ENCODE results near the gene NCKAP5L. TPM values are rescaled to one million over a fixed set of nuclear protein-coding genes. Genes with fewer than 3 reads are reported as not detected.

NCKAP5L gene
- total and polyA plus RNA-seq, 2 experiments from 2014 or later: 10.2 to 37.0 TPM

DNA sequence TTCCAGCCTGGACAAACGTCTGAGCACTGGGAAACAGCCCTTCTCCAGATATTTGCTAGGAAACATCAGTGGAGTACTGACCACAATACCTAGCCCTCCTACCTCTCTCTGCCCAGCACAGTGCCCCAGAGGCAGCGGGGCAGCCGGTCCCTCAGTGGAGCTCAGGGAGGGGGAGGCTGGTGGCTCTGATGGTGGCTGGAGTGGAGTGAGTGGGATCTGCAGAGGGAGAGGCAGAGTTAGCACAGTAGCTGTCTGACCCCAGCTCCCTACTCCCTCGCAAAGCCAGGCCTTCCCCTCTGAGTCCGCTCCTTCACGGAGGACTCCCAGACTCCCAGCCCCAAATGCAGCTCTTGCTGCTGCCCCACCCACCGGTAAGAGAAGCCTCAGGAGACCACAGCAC, 30.0 kb downstream of the NCKAP5L start (continued):
- TF ChIP-seq STAT1 (IDR thresholded peaks at IDR 0.05; ENCODE audit: unreplicated experiment) (no peak), POLR2AphosphoS5 (IDR thresholded peaks at IDR 0.05; ENCODE audit: low read depth) (no peak)

DNA sequence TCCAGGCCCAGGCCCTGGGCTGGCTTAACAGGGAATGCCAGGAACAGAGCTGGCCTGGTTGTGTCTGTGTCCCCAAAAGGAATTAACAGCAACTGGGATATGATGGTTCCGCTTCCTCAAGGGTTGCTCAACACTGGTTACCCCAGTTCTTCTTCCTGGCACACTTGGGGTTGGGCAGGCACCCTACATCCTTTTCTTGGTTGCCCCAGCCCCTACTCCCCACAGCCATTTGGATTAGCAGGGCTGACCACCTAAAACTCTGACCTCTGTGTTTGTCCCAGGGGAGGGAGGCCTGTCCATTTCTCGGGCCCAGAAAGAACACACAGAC, 30.8 kb downstream of the NCKAP5L start:
- H3K27me3 Mint-ChIP-seq (ENCODE audit: insufficient read depth, low read depth, poor library complexity): peaks cover 9% of the 10 kb centered on the region
- Histone ChIP-seq H2AFZ (no peak overlapping the region), H3K27ac (ENCODE audit: low read depth) (no peak overlapping the region), H3K36me3 (ENCODE audit: insufficient read depth) (no peaks in the 10 kb centered on the region), H4K20me1 (replicated peaks; ENCODE audit: insufficient read depth) (0 out of 2 replicates have a peak, but pooled peaks cover 3% of the 10 kb centered on the region), H3K4me3 (no peak overlapping the region), H3K4me1 (ENCODE audit: insufficient read depth) (no peaks in the 10 kb centered on the region), H3K4me2 (no peak overlapping the region), H3F3A (replicated peaks; ENCODE audit: low read depth) (no peaks in the 10 kb centered on the region), H3K27me3 (ENCODE audit: insufficient read depth) (no peaks in the 10 kb centered on the region), H3K9me2 (ENCODE audit: insufficient read depth) (no peaks in the 10 kb centered on the region), H3K79me2 (replicated peaks; ENCODE audit: insufficient read depth) (no peaks in the 10 kb centered on the region)
- H3K27ac Mint-ChIP-seq: no peak overlapping the region
- H3K4me3 Mint-ChIP-seq: no peak overlapping the region
- ATAC-seq (no peak), DNase-seq (ENCODE audit: low spot score) (no peak)
- no peaks in the 10 kb centered on the region for H3K9me3 Mint-ChIP-seq
- TF ChIP-seq CREB1 (CRISPR knock-in tag; IDR thresholded peaks at IDR 0.05; ENCODE audit: low read depth) (no peak), ZNF331 (CRISPR knock-in tag; IDR thresholded peaks at IDR 0.05; ENCODE audit: low read depth) (no peak), JUNB (IDR thresholded peaks at IDR 0.05; ENCODE audit: unreplicated experiment) (no peak), POLR2AphosphoS5 (IDR thresholded peaks at IDR 0.05; ENCODE audit: low read depth) (no peak)
- TF ChIP-seq, protein P1, sequence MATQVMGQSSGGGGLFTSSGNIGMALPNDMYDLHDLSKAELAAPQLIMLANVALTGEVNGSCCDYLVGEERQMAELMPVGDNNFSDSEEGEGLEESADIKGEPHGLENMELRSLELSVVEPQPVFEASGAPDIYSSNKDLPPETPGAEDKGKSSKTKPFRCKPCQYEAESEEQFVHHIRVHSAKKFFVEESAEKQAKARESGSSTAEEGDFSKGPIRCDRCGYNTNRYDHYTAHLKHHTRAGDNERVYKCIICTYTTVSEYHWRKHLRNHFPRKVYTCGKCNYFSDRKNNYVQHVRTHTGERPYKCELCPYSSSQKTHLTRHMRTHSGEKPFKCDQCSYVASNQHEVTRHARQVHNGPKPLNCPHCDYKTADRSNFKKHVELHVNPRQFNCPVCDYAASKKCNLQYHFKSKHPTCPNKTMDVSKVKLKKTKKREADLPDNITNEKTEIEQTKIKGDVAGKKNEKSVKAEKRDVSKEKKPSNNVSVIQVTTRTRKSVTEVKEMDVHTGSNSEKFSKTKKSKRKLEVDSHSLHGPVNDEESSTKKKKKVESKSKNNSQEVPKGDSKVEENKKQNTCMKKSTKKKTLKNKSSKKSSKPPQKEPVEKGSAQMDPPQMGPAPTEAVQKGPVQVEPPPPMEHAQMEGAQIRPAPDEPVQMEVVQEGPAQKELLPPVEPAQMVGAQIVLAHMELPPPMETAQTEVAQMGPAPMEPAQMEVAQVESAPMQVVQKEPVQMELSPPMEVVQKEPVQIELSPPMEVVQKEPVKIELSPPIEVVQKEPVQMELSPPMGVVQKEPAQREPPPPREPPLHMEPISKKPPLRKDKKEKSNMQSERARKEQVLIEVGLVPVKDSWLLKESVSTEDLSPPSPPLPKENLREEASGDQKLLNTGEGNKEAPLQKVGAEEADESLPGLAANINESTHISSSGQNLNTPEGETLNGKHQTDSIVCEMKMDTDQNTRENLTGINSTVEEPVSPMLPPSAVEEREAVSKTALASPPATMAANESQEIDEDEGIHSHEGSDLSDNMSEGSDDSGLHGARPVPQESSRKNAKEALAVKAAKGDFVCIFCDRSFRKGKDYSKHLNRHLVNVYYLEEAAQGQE (IDR thresholded peaks at IDR 0.05; ENCODE audit: unreplicated experiment): no peak
- TF ChIP-seq, protein P2, sequence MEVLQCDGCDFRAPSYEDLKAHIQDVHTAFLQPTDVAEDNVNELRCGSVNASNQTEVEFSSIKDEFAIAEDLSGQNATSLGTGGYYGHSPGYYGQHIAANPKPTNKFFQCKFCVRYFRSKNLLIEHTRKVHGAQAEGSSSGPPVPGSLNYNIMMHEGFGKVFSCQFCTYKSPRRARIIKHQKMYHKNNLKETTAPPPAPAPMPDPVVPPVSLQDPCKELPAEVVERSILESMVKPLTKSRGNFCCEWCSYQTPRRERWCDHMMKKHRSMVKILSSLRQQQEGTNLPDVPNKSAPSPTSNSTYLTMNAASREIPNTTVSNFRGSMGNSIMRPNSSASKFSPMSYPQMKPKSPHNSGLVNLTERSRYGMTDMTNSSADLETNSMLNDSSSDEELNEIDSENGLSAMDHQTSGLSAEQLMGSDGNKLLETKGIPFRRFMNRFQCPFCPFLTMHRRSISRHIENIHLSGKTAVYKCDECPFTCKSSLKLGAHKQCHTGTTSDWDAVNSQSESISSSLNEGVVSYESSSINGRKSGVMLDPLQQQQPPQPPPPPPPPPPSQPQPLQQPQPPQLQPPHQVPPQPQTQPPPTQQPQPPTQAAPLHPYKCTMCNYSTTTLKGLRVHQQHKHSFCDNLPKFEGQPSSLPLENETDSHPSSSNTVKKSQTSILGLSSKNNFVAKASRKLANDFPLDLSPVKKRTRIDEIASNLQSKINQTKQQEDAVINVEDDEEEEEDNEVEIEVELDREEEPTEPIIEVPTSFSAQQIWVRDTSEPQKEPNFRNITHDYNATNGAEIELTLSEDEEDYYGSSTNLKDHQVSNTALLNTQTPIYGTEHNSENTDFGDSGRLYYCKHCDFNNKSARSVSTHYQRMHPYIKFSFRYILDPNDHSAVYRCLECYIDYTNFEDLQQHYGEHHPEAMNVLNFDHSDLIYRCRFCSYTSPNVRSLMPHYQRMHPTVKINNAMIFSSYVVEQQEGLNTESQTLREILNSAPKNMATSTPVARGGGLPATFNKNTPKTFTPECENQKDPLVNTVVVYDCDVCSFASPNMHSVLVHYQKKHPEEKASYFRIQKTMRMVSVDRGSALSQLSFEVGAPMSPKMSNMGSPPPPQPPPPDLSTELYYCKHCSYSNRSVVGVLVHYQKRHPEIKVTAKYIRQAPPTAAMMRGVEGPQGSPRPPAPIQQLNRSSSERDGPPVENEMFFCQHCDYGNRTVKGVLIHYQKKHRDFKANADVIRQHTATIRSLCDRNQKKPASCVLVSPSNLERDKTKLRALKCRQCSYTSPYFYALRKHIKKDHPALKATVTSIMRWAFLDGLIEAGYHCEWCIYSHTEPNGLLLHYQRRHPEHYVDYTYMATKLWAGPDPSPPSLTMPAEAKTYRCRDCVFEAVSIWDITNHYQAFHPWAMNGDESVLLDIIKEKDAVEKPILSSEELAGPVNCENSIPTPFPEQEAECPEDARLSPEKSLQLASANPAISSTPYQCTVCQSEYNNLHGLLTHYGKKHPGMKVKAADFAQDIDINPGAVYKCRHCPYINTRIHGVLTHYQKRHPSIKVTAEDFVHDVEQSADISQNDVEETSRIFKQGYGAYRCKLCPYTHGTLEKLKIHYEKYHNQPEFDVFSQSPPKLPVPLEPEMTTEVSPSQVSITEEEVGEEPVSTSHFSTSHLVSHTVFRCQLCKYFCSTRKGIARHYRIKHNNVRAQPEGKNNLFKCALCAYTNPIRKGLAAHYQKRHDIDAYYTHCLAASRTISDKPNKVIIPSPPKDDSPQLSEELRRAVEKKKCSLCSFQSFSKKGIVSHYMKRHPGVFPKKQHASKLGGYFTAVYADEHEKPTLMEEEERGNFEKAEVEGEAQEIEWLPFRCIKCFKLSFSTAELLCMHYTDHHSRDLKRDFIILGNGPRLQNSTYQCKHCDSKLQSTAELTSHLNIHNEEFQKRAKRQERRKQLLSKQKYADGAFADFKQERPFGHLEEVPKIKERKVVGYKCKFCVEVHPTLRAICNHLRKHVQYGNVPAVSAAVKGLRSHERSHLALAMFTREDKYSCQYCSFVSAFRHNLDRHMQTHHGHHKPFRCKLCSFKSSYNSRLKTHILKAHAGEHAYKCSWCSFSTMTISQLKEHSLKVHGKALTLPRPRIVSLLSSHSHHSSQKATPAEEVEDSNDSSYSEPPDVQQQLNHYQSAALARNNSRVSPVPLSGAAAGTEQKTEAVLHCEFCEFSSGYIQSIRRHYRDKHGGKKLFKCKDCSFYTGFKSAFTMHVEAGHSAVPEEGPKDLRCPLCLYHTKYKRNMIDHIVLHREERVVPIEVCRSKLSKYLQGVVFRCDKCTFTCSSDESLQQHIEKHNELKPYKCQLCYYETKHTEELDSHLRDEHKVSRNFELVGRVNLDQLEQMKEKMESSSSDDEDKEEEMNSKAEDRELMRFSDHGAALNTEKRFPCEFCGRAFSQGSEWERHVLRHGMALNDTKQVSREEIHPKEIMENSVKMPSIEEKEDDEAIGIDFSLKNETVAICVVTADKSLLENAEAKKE (CRISPR knock-in tag; IDR thresholded peaks at IDR 0.05): no peak
- H3K4me1 Mint-ChIP-seq: no peaks in the 10 kb centered on the region
- peaks cover 14% of the 10 kb centered on the region; the same call in 2 of the 3 replicates for H3K36me3 Mint-ChIP-seq (ENCODE audit: low read depth)

Data from GM23338 (cell line).